ENCODE results near the gene MAP2K4. TPM values are rescaled to one million over a fixed set of nuclear protein-coding genes. Genes with fewer than 3 reads are reported as not detected.

Gene MAP2K4
- total and polyA plus RNA-seq, 2 of the 8 experiments (the other 6 are each of a cell fraction or from before 2014, with no cell fraction given), result 14.2 to 37.3 TPM

DNA sequence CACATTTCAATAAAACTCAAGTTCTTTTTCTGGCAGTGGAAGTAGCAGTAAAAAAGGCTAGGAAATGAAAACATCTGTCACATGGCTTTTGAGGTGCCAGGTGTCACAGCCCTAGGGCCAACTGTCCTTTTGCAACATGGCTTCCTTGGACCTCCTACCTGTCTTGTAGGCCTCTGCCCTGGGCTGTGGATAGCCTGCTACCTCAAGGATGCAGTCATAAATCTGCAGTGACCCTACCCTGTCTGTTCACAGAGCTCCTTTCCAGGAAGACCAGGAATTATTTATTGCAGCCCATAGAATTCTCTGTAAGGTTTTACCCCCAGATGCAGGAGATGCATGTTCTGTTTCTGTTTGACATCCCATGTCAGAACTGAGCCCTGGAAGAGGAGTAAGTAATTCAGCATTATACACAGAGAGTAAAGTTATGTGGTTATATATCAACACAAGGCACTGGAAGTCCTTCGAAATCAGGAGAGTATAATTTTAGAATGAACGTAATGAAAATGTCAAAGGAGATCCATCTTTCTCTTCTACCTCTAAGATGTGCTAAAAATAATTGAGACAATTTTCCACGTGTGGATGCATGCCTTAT, 172.6 kb downstream of the MAP2K4 start:
- ChIA-PET POLR2A (ENCODE audit: partially characterized antibody) (no interaction called here), CTCF (ENCODE audit: partially characterized antibody) (interaction anchor here (1.1 kb wide), 1 partner anchor 13 kb away, joined by 4 read pairs; no protein-coding TSS in a partner anchor)
- DNase-seq (ENCODE audit: low read depth in 1 of 2, low spot score in 2 of 2), result no peak
- Histone ChIP-seq H3K4me1 (replicated peaks in 1 of 4; ENCODE audit: control insufficient read depth in 3 of 4, insufficient read depth in 4 of 4, low read length in 3 of 4) (no peaks in the 10 kb centered on the region), H3K4me3 (ENCODE audit: extremely low read depth in 1 of 4, insufficient read depth in 2 of 4, low read depth in 3 of 4, low read length in 4 of 4) (no peak overlapping the region), H3K23ac (ENCODE audit: insufficient read length) (no peak overlapping the region), H4K91ac (replicated peaks; ENCODE audit: insufficient read length, low read length) (no peak overlapping the region), H3K4ac (replicated peaks; ENCODE audit: insufficient read length, low read depth, low read length) (no peak overlapping the region), H3K27me3 (replicated peaks in 1 of 4; ENCODE audit: control insufficient read depth in 3 of 4, extremely low read depth in 1 of 4, insufficient read depth in 3 of 4, low read length in 3 of 4) (no peaks in the 10 kb centered on the region), H4K8ac (ENCODE audit: extremely low read depth, insufficient read depth, low read length) (no peak overlapping the region), H3K79me1 (ENCODE audit: low read depth, low read length) (peaks cover 2% of the 10 kb centered on the region; the same call in 1 of the 2 replicates), H3K14ac (ENCODE audit: insufficient read length) (no peak overlapping the region), H3K56ac (replicated peaks; ENCODE audit: insufficient read length, low read depth, low read length) (no peak overlapping the region), H4K5ac (ENCODE audit: insufficient read length, low read depth, low read length) (no peak overlapping the region), H3K9ac (replicated peaks in 1 of 4; ENCODE audit: extremely low read depth in 1 of 4, low read depth in 3 of 4, low read length in 3 of 4) (no peak overlapping the region), H3K23me2 (ENCODE audit: low read depth, low read length) (0 out of 2 replicates have a peak, but pooled peaks cover 5% of the 10 kb centered on the region), H3K79me2 (ENCODE audit: control insufficient read depth in 1 of 2, insufficient read depth in 2 of 2, low read length in 2 of 2) (no peaks in the 10 kb centered on the region), H4K20me1 (replicated peaks in 1 of 2; ENCODE audit: control insufficient read depth in 1 of 2, insufficient read depth in 2 of 2, low read length in 2 of 2) (peaks cover 0 to 3% of the 10 kb centered on the region in 2 experiments), H3K27ac (ENCODE audit: low read depth, low read length) (no peak overlapping the region), H3K4me2 (ENCODE audit: insufficient read depth in 1 of 2, low read depth in 2 of 2, low read length in 2 of 2) (no peak overlapping the region), H3K36me3 (ENCODE audit: control insufficient read depth in 2 of 4, insufficient read depth in 4 of 4, low read length in 3 of 4) (no peaks in the 10 kb centered on the region), H3K9me3 (ENCODE audit: insufficient read depth in 2 of 2, low read depth in 1 of 2, low read length in 1 of 2) (no peaks in the 10 kb centered on the region; a peak in 1 of 4 replicates), H2BK5ac (ENCODE audit: low read depth, low read length) (no peak overlapping the region), H2BK12ac (ENCODE audit: low read depth, low read length) (no peak overlapping the region), H2BK15ac (ENCODE audit: low read length) (no peak overlapping the region), H2BK20ac (ENCODE audit: low read length) (no peak overlapping the region), H2BK120ac (replicated peaks; ENCODE audit: low read depth, low read length) (no peak overlapping the region), H3K18ac (ENCODE audit: extremely low read depth, low read length) (no peak overlapping the region), H2AFZ (ENCODE audit: low read length) (no peak overlapping the region), H2AK5ac (ENCODE audit: low read depth, low read length) (no peak overlapping the region)
- no peak for FAIRE-seq
- WGBS, 2 experiments (ENCODE audit: extremely low coverage in 1 of 2, insufficient coverage in 1 of 2, insufficient read length in 1 of 2, insufficient replicate concordance in 2 of 2, low coverage in 1 of 2, low lambda C conversion rate in 2 of 2, missing lambda C conversion rate in 1 of 2), result 89% methylated on average over 3 of the region's 3 CpGs; no CpG with 5 or more reads in 1 of the 2 experiments
- TF ChIP-seq ASH2L (IDR thresholded peaks at IDR 0.05; ENCODE audit: low read length), result no peak
- no peak for TF ChIP-seq MAFK (IDR thresholded peaks at IDR 0.05; ENCODE audit: low read depth, low read length)
- TF ChIP-seq SAP30 (IDR thresholded peaks at IDR 0.05; ENCODE audit: insufficient read depth, insufficient replicate concordance, low read length), result no peak
